Endodermal cell (in vitro differentiated cells): ENCODE data around the gene C1orf116. TPM values are rescaled to one million over a fixed set of nuclear protein-coding genes. Genes with fewer than 3 reads are reported as not detected.

Source experiments
- DNase-seq: peaks from one replicate; pipeline ENCODE4 v3.0.0-alpha.2; 2017
- H3K27ac ChIP-seq: 2 replicates; pipeline ENCODE4 v1.5.1; 2013; ENCODE audit warnings: mild to moderate bottlenecking, low read depth, low read length, moderate library complexity
- H3K27me3 ChIP-seq: 2 replicates; pipeline ENCODE4 v1.6.1; 2013; ENCODE audit warnings: mild to moderate bottlenecking, low read length, moderate library complexity; ENCODE audit not compliant: insufficient read depth, control insufficient read depth, poor library complexity, severe bottlenecking
- H3K36me3 ChIP-seq: 2 replicates; pipeline ENCODE4 v1.7.0; 2013; ENCODE audit warnings: mild to moderate bottlenecking, low read length, moderate library complexity; ENCODE audit not compliant: control insufficient read depth, insufficient read depth
- H3K4me1 ChIP-seq: one replicate; pipeline ENCODE4 v1.7.0; 2013; ENCODE audit warnings: low read length; ENCODE audit not compliant: control insufficient read depth, insufficient read depth
- H3K4me3 ChIP-seq: 2 replicates; pipeline ENCODE4 v1.5.1; 2013; ENCODE audit warnings: mild to moderate bottlenecking, low read length, moderate library complexity
- H3K9ac ChIP-seq: 2 replicates; pipeline ENCODE4 v1.6.1; 2013; ENCODE audit warnings: mild to moderate bottlenecking, low read length, moderate library complexity; ENCODE audit not compliant: poor library complexity, severe bottlenecking; ENCODE audit errors: extremely low read depth
- H3K9me3 ChIP-seq: 2 replicates; pipeline ENCODE4 v1.6.1; 2013; ENCODE audit warnings: mild to moderate bottlenecking, low read length, moderate library complexity; ENCODE audit not compliant: control insufficient read depth
- H3K27ac Mint-ChIP-seq: 2 replicates; pipeline ENCODE4 v1.8.0; 2020; ENCODE audit warnings: mixed read lengths
- H3K27me3 Mint-ChIP-seq: 2 replicates; pipeline ENCODE4 v1.8.0; 2021; ENCODE audit warnings: mild to moderate bottlenecking, mixed read lengths; ENCODE audit not compliant: insufficient read depth
- H3K36me3 Mint-ChIP-seq: 2 replicates; pipeline ENCODE4 v1.8.0; 2020; ENCODE audit warnings: low read depth, mixed read lengths
- H3K4me1 Mint-ChIP-seq: 2 replicates; pipeline ENCODE4 v1.8.0; 2020; ENCODE audit warnings: mixed read lengths
- H3K4me3 Mint-ChIP-seq: 2 replicates; pipeline ENCODE4 v1.8.0; 2020; ENCODE audit warnings: mild to moderate bottlenecking, moderate library complexity, mixed read lengths
- H3K9me3 Mint-ChIP-seq: 2 replicates; pipeline ENCODE4 v1.8.0; 2020; ENCODE audit warnings: mild to moderate bottlenecking, mixed read lengths
- CTCF ChIP-seq: fragments of 200-600 bp; sonication (generic); conservative IDR thresholded peaks from 2 replicates; pipeline ENCODE4 v1.5.0; 2021; ENCODE audit warnings: antibody characterized with exemption, mild to moderate bottlenecking
- WGBS, 2 experiments: methylation state at CpG; one replicate each; pipeline versions ENCODE4 v1.1.5 to v1.1.7; 2013; ENCODE audit warnings: missing lambda C conversion rate in 2 of 2, mixed read lengths in 1 of 2; ENCODE audit not compliant: insufficient coverage in 1 of 2, insufficient read length in 1 of 2; 5-methylcytosine and 5-hydroxymethylcytosine counted together
- total RNA-seq, 2 donors: library from RNA; stranded (reverse); fragmentation: NEBNext Ultra II Directional in 1 of 2; extraction: Animal tissue kit (Norgen Biotek cat#: 25700) in 1 of 2; gene quantifications; 2 replicates in 1 of 2; 3 replicates in 1 of 2; pipeline ENCODE4 v1.2.1, GENCODE V29; 2021

Gene C1orf116
- total RNA-seq, 2 donors from 2014 or later: 0.55 to 0.60 TPM

GRCh38 chr1:207029701-207030521 is 2.6 kb downstream of the C1orf116 start:
- H3K4me1 Mint-ChIP-seq: peaks cover 77% of the 10 kb centered on the region
- no peaks in the 10 kb centered on the region for H3K36me3 Mint-ChIP-seq
- peak overlapping the region; percentile 52 for H3K27ac Mint-ChIP-seq
- no peak overlapping the region for H3K9ac ChIP-seq
- no peaks in the 10 kb centered on the region for H3K9me3 Mint-ChIP-seq
- TF ChIP-seq CTCF: no peak
- no peak for DNase-seq
- H3K4me3 Mint-ChIP-seq: peak overlapping the region; percentile 8
- 76 to 85% methylated on average over 4 to 5 of the region's 5 CpGs for WGBS, 2 experiments
- H3K27me3 Mint-ChIP-seq: peaks cover 8% of the 10 kb centered on the region
- peak overlapping the region; percentile 37 for H3K4me3 ChIP-seq
- H3K9me3 ChIP-seq: no peaks in the 10 kb centered on the region
- H3K27ac ChIP-seq: no peak overlapping the region
- H3K36me3 ChIP-seq: no peaks in the 10 kb centered on the region
- H3K27me3 ChIP-seq: peaks cover 24% of the 10 kb centered on the region
- peaks cover 30% of the 10 kb centered on the region for H3K4me1 ChIP-seq

- peaks cover 83% of the 10 kb centered on the region for H3K4me1 Mint-ChIP-seq
Measured at GRCh38 chr1:207028884-207029650, 3.5 kb downstream of the C1orf116 start.

More at GRCh38 chr1:207028884-207029650, 3.5 kb downstream of the C1orf116 start:
- H3K9me3 Mint-ChIP-seq: no peaks in the 10 kb centered on the region
- H3K27me3 Mint-ChIP-seq: peaks cover 7% of the 10 kb centered on the region
- H3K36me3 Mint-ChIP-seq: no peaks in the 10 kb centered on the region
- Histone ChIP-seq H3K4me1 (peaks cover 30% of the 10 kb centered on the region), H3K36me3 (no peaks in the 10 kb centered on the region), H3K27me3 (peaks cover 24% of the 10 kb centered on the region), H3K9ac (no peak overlapping the region), H3K27ac (no peak overlapping the region), H3K4me3 (peak overlapping the region; percentile 37), H3K9me3 (no peaks in the 10 kb centered on the region)
- H3K27ac Mint-ChIP-seq: no peak overlapping the region
- no peak overlapping the region for H3K4me3 Mint-ChIP-seq
- 93 to 100% methylated on average over 2 of the region's 2 CpGs for WGBS, 2 experiments
- no peak for TF ChIP-seq CTCF
- no peak for DNase-seq
